Measurements from ENCODE around the gene HUS1. TPM values are rescaled to one million over a fixed set of nuclear protein-coding genes. Genes with fewer than 3 reads are reported as not detected.

HUS1 gene
- total RNA-seq, 1 donor from 2014 or later: 13.4 TPM

GRCh38 chr7:47937711-47938573 is 41.5 kb downstream of the HUS1 start:
- no peak for TF ChIP-seq CTCF (IDR thresholded peaks at IDR 0.05; ENCODE audit: insufficient read depth, low read length, poor library complexity, severe bottlenecking)
- no peak for DNase-seq (ENCODE audit: low read depth)
- Histone ChIP-seq H3K27me3 (ENCODE audit: control insufficient read depth, insufficient read depth, low read length) (no peaks in the 10 kb centered on the region), H3K36me3 (ENCODE audit: control insufficient read depth, insufficient read depth, low read length) (no peaks in the 10 kb centered on the region), H3K4me3 (ENCODE audit: low read depth, low read length) (no peak overlapping the region)

GRCh38 chr7:47937065-47937687 is 42.2 kb downstream of the HUS1 start:
- Histone ChIP-seq H3K4me3 (ENCODE audit: low read depth, low read length) (no peak overlapping the region), H3K36me3 (ENCODE audit: control insufficient read depth, insufficient read depth, low read length) (no peaks in the 10 kb centered on the region), H3K27me3 (ENCODE audit: control insufficient read depth, insufficient read depth, low read length) (no peaks in the 10 kb centered on the region)
- TF ChIP-seq CTCF (IDR thresholded peaks at IDR 0.05; ENCODE audit: insufficient read depth, low read length, poor library complexity, severe bottlenecking): no peak
- no peak for DNase-seq (ENCODE audit: low read depth)

GRCh38 chr7:47936323-47936722 is 43.1 kb downstream of the HUS1 start:
- H3K36me3 ChIP-seq (ENCODE audit: control insufficient read depth, insufficient read depth, low read length): no peaks in the 10 kb centered on the region
- TF ChIP-seq CTCF (IDR thresholded peaks at IDR 0.05; ENCODE audit: insufficient read depth, low read length, poor library complexity, severe bottlenecking): no peak
- DNase-seq (ENCODE audit: low read depth): no peak
- no peaks in the 10 kb centered on the region for H3K27me3 ChIP-seq (ENCODE audit: control insufficient read depth, insufficient read depth, low read length)
- no peak overlapping the region for H3K4me3 ChIP-seq (ENCODE audit: low read depth, low read length)

GRCh38 chr7:47935336-47935735 is 44.1 kb downstream of the HUS1 start:
- Histone ChIP-seq H3K27me3 (ENCODE audit: control insufficient read depth, insufficient read depth, low read length) (no peaks in the 10 kb centered on the region), H3K36me3 (ENCODE audit: control insufficient read depth, insufficient read depth, low read length) (no peaks in the 10 kb centered on the region), H3K4me3 (ENCODE audit: low read depth, low read length) (no peak overlapping the region)
- DNase-seq (ENCODE audit: low read depth): no peak
- TF ChIP-seq CTCF (IDR thresholded peaks at IDR 0.05; ENCODE audit: insufficient read depth, low read length, poor library complexity, severe bottlenecking): no peak

- no peak for DNase-seq (ENCODE audit: low read depth)
- H3K36me3 ChIP-seq (ENCODE audit: control insufficient read depth, insufficient read depth, low read length): no peaks in the 10 kb centered on the region
- TF ChIP-seq CTCF (IDR thresholded peaks at IDR 0.05; ENCODE audit: insufficient read depth, low read length, poor library complexity, severe bottlenecking): no peak
- H3K4me3 ChIP-seq (ENCODE audit: low read depth, low read length): no peak overlapping the region
- H3K27me3 ChIP-seq (ENCODE audit: control insufficient read depth, insufficient read depth, low read length): no peaks in the 10 kb centered on the region
Measured at GRCh38 chr7:47934831-47935230, 44.6 kb downstream of the HUS1 start.
